ENCODE measurements around the gene TRAPPC2. TPM values are rescaled to one million over a fixed set of nuclear protein-coding genes. Genes with fewer than 3 reads are reported as not detected.
"Not testable (repeated sequence)": the region's sequence is repeated elsewhere in the genome, so short reads cannot be mapped to it uniquely, and the experiment has no call there.

The TRAPPC2 gene
- total RNA-seq, 1 donor from 2014 or later, result 6.4 TPM

GRCh38 chrX:13676885-13677284 lies 57.5 kb downstream of the TRAPPC2 start:
- TF ChIP-seq, protein P1, sequence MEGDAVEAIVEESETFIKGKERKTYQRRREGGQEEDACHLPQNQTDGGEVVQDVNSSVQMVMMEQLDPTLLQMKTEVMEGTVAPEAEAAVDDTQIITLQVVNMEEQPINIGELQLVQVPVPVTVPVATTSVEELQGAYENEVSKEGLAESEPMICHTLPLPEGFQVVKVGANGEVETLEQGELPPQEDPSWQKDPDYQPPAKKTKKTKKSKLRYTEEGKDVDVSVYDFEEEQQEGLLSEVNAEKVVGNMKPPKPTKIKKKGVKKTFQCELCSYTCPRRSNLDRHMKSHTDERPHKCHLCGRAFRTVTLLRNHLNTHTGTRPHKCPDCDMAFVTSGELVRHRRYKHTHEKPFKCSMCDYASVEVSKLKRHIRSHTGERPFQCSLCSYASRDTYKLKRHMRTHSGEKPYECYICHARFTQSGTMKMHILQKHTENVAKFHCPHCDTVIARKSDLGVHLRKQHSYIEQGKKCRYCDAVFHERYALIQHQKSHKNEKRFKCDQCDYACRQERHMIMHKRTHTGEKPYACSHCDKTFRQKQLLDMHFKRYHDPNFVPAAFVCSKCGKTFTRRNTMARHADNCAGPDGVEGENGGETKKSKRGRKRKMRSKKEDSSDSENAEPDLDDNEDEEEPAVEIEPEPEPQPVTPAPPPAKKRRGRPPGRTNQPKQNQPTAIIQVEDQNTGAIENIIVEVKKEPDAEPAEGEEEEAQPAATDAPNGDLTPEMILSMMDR (conservative IDR thresholded peaks at IDR 0.05; ENCODE audit: low read depth, low read length), result no peak

DNA sequence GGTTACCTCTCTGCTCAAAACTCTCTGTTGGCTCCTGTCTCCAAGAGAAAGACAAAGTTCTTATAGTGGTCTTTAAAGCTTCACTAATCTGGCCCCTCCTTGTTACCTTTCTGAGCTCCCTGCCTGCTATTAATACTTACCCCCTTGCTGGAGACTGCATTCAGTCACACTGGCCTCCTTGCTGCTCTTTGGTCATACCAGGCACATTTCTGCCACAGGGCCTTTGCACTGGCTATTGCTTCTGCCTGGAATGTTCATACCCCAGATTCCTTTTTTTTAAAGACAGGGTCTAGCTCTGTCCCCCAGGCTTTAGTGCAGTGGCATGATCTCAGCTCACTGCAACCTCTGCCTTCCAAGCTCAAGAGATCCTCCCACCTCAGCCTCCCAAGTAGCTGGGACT lies 61.4 kb downstream of the TRAPPC2 start:
- H3K4me3 ChIP-seq (ENCODE audit: low read depth, low read length), result no peak overlapping the region
- TF ChIP-seq, protein P1 (conservative IDR thresholded peaks at IDR 0.05; ENCODE audit: low read depth, low read length), result no peak
- DNase-seq (ENCODE audit: low read depth), result no peak

More at GRCh38 chrX:13676885-13677284, 57.5 kb downstream of the TRAPPC2 start:
- H3K4me3 ChIP-seq (ENCODE audit: low read depth, low read length), result no peak overlapping the region
- no peak for DNase-seq (ENCODE audit: low read depth)

DNA sequence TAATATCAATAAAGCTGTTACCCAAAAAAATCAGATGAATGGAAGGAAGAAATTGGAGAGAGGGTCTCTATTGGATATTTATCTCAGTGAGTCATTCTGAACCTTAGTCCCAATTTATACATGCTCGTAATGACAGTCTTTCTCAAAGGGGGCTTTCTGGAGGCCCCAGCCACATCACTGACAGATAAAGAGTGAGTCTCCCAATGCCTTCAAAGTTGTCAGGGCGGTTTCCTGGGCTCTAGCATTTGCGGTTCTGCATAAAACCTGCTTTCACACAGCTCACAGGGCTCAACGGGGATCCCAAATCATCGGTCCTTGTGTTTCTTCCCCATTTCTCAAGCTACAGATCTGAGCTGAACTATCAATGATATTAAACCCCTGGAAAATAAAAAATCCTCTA lies 64.2 kb downstream of the TRAPPC2 start:
- TF ChIP-seq, protein P1 (conservative IDR thresholded peaks at IDR 0.05; ENCODE audit: low read depth, low read length), result no peak
- H3K4me3 ChIP-seq (ENCODE audit: low read depth, low read length), result no peak overlapping the region
- DNase-seq (ENCODE audit: low read depth), result no peak

DNA sequence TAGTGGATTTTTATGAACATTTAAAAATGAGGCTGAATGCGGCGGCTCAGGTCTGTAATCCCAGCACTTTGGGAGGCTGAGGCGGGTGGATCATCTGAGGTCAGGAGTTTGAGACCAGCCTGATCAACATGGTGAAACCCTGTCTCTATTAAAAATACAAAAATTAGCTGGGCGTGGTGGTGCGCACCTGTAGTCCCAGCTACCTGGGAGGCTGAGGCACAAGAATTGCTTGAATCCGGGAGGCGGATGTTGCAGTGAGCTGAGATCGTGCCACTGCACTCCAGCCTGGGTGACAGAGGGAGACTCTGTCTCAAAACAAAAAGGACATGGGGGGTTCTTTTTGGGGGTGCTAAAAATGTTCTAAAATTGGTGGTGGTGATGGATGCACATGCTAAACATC lies 64.7 kb downstream of the TRAPPC2 start:
- H3K4me3 ChIP-seq (ENCODE audit: low read depth, low read length); DNase-seq (ENCODE audit: low read depth): not testable (repeated sequence)

GRCh38 chrX:13669246-13669737 lies 65.1 kb downstream of the TRAPPC2 start:
- no peak overlapping the region for H3K4me3 ChIP-seq (ENCODE audit: low read depth, low read length)
- DNase-seq (ENCODE audit: low read depth), result peak; percentile 90
- TF ChIP-seq, protein P1 (conservative IDR thresholded peaks at IDR 0.05; ENCODE audit: low read depth, low read length), result no peak

DNA sequence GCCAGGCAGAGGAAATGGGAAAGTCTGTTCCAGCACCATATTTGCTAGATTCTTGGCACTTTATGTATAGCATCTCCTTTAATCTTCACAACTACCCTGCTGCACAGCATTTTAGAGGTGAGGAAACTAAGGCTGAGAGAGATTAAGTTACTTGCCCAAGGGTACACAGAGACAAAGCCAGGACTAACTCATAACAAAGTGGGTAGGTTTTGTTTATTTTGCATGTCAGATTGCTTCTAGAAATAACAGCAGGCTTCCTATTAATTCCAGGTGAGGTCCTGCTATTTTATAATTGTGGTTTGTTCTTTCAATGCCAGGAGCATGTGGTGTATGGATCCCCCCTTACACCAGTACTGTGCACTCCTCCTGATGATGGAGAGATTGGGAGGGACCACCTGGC lies 66.5 kb downstream of the TRAPPC2 start:
- no peak for DNase-seq (ENCODE audit: low read depth)
- TF ChIP-seq, protein P1 (conservative IDR thresholded peaks at IDR 0.05; ENCODE audit: low read depth, low read length), result no peak
- no peak overlapping the region for H3K4me3 ChIP-seq (ENCODE audit: low read depth, low read length)

- no peak for DNase-seq (ENCODE audit: low read depth)
These were observed 67.6 kb downstream of the TRAPPC2 start for GRCh38 chrX:13666836-13667235.

More at GRCh38 chrX:13666836-13667235, 67.6 kb downstream of the TRAPPC2 start:
- no peak overlapping the region for H3K4me3 ChIP-seq (ENCODE audit: low read depth, low read length)
- TF ChIP-seq, protein P1 (conservative IDR thresholded peaks at IDR 0.05; ENCODE audit: low read depth, low read length), result no peak
